B cell (primary cell): ENCODE results near the gene CCNF. TPM values are rescaled to one million over a fixed set of nuclear protein-coding genes. Genes with fewer than 3 reads are reported as not detected.

Experiments used
- ATAC-seq: fragments of 200-7000 bp; cut with Tn5 transposase; one replicate; pipeline ENCODE4 v1.10.0; 2021; ENCODE audit warnings: low read depth, mild to moderate bottlenecking, moderate number of reproducible peaks, moderate library complexity
- CTCF ChIA-PET: fragments of 350-600 bp; sonication (Branson Sonifier 250); formaldehyde crosslinking; loops from one replicate; lab custom pipeline; 2021; ENCODE audit warnings: antibody characterized with exemption, inconsistent platforms; lab: Charles Lee
- POLR2A ChIA-PET: fragments of 350-600 bp; sonication (Branson Sonifier 250); formaldehyde crosslinking; loops from one replicate; lab custom pipeline; 2021; ENCODE audit warnings: antibody characterized with exemption; lab: Charles Lee
- DNase-seq: peaks from one replicate; pipeline ENCODE4 v3.0.0; 2013
- H2AFZ ChIP-seq: 2 replicates; pipeline ENCODE4 v1.6.1; 2012; ENCODE audit warnings: mild to moderate bottlenecking, low read depth, low read length; ENCODE audit not compliant: insufficient read depth, poor library complexity, severe bottlenecking
- H3K27ac ChIP-seq, 2 donors: 1 replicate in 1 of 2; 2 replicates in 1 of 2; pipeline ENCODE4 v1.5.1; 2012 to 2013; ENCODE audit warnings: low read length in 2 of 2, mild to moderate bottlenecking in 2 of 2, moderate library complexity in 1 of 2
- H3K27me3 ChIP-seq, 4 experiments: fragments of 200-600 bp in 1 of 4; sonication (generic) in 1 of 4; replicated peaks in 1 of 4; 1 replicate in 2 of 4; 2 replicates in 2 of 4; pipeline versions ENCODE4 v1.6.1 to v1.7.0; 2013 to 2016; ENCODE audit warnings: low read length in 3 of 4, mild to moderate bottlenecking in 2 of 4, mixed read lengths in 1 of 4, moderate library complexity in 1 of 4; ENCODE audit not compliant: insufficient read depth in 4 of 4, control insufficient read depth in 3 of 4; ENCODE audit errors: control extremely low read depth in 1 of 4
- H3K36me3 ChIP-seq, 2 experiments: replicated peaks in 1 of 2; 1 replicate in 1 of 2; 2 replicates in 1 of 2; pipeline versions ENCODE4 v1.6.1 to v1.7.1; 2013; ENCODE audit warnings: low read length in 1 of 2; ENCODE audit not compliant: insufficient read depth in 2 of 2, control insufficient read depth in 1 of 2; ENCODE audit errors: control extremely low read depth in 1 of 2, extremely low read depth in 1 of 2
- H3K4me1 ChIP-seq, 2 donors: fragments of 200-600 bp in 1 of 2; sonication (generic) in 1 of 2; 1 replicate in 1 of 2; 2 replicates in 1 of 2; pipeline versions ENCODE4 v1.5.1 to v1.6.1; 2013 to 2017; ENCODE audit warnings: low read length in 2 of 2; ENCODE audit not compliant: control insufficient read depth in 2 of 2, insufficient read depth in 2 of 2
- H3K4me2 ChIP-seq: replicated peaks from 2 replicates; pipeline ENCODE3; 2012; ENCODE audit warnings: mild to moderate bottlenecking, low read depth, low read length; ENCODE audit not compliant: poor library complexity, severe bottlenecking
- H3K4me3 ChIP-seq, 5 experiments: fragments of 200-600 bp in 1 of 5; sonication (generic) in 1 of 5; 1 replicate in 3 of 5; 2 replicates in 2 of 5; pipeline versions ENCODE4 v1.5.1 to v1.7.0; 2011 to 2016; ENCODE audit warnings: low read length in 4 of 5, mild to moderate bottlenecking in 4 of 5, low read depth in 2 of 5, control low read depth in 1 of 5, moderate library complexity in 1 of 5; ENCODE audit not compliant: insufficient read depth in 1 of 5; ENCODE audit errors: control extremely low read depth in 1 of 5, extremely low read depth in 1 of 5
- H3K79me2 ChIP-seq: fragments of 200-600 bp; sonication (generic); one replicate; pipeline ENCODE4 v1.6.0; 2016; ENCODE audit warnings: low read length; ENCODE audit not compliant: control insufficient read depth, insufficient read depth
- H3K9ac ChIP-seq: fragments of 200-600 bp; sonication (generic); 2 replicates; pipeline ENCODE4 v1.6.1; 2017; ENCODE audit warnings: mild to moderate bottlenecking, low read length, moderate library complexity
- H3K9me3 ChIP-seq, 3 donors: one replicate each; pipeline versions ENCODE4 v1.6.1 to v1.7.1; 2013; ENCODE audit warnings: low read length in 2 of 3; ENCODE audit not compliant: control insufficient read depth in 2 of 3, insufficient read depth in 1 of 3; ENCODE audit errors: control extremely low read depth in 1 of 3
- H4K20me1 ChIP-seq: 2 replicates; pipeline ENCODE4 v1.6.0; 2012; ENCODE audit warnings: mild to moderate bottlenecking, low read length; ENCODE audit not compliant: insufficient read depth, control insufficient read depth, poor library complexity, severe bottlenecking
- H3K27ac Mint-ChIP-seq: one replicate; pipeline ENCODE4 v1.8.0; 2021; ENCODE audit warnings: mixed read lengths
- H3K27me3 Mint-ChIP-seq: one replicate; pipeline ENCODE4 v1.8.0; 2021; ENCODE audit warnings: mixed read lengths
- H3K4me1 Mint-ChIP-seq: one replicate; pipeline ENCODE4 v1.8.0; 2021; ENCODE audit warnings: mixed read lengths
- H3K4me3 Mint-ChIP-seq: one replicate; pipeline ENCODE4 v1.8.0; 2021; ENCODE audit warnings: mixed read lengths
- H3K9me3 Mint-ChIP-seq: one replicate; pipeline ENCODE4 v1.8.0; 2022; ENCODE audit warnings: mixed read lengths; ENCODE audit not compliant: insufficient read depth
- CTCF ChIP-seq: fragments of 200-600 bp; IDR thresholded peaks from one replicate; pipeline ENCODE4 v1.8.0; 2022; ENCODE audit warnings: antibody characterized with exemption, mild to moderate bottlenecking
- EZH2 ChIP-seq: IDR thresholded peaks from 2 replicates; pipeline ENCODE4 v1.6.1; 2012; ENCODE audit warnings: borderline replicate concordance, low read depth, mild to moderate bottlenecking, moderate library complexity, low read length; ENCODE audit not compliant: insufficient read depth, poor library complexity, severe bottlenecking
- WGBS: methylation state at CpG from one replicate; pipeline ENCODE4 v1.1.5; 2013; ENCODE audit warnings: missing lambda C conversion rate; ENCODE audit not compliant: insufficient coverage; 5-methylcytosine and 5-hydroxymethylcytosine counted together
- intact Hi-C: fragments of 100-400 bp; cut with micrococcal nuclease; formaldehyde crosslinking; loops from one replicate; pipeline ENCODE4 v1.10.0; 2022
- polyA plus RNA-seq: library from polyadenylated mRNA; depleted of rRNA; stranded (reverse); fragments of >200 nt; gene quantifications from 2 replicates; pipeline ENCODE4 v1.2.3, GENCODE V29; 2012
- total RNA-seq, 2 donors: library from RNA; stranded (reverse); fragments of 120-200 nt in 1 of 2; gene quantifications; 1 replicate in 1 of 2; 2 replicates in 1 of 2; pipeline versions ENCODE4 v1.2.3 to v1.2.4, GENCODE V29; 2013 to 2022

CCNF gene
- total and polyA plus RNA-seq, 2 donors (not counting 1 experiment from before 2014, with no cell fraction given): 3.2 to 5.3 TPM

GRCh38 chr16:2443555-2443954, 14.3 kb downstream of the CCNF start:
- peaks cover 16% of the 10 kb centered on the region for H3K4me1 Mint-ChIP-seq
- 90% methylated on average over 4 of the region's 9 CpGs for WGBS
- Histone ChIP-seq H3K27ac (no peak overlapping the region), H4K20me1 (no peaks in the 10 kb centered on the region), H3K9me3 (peaks cover 0 to 9% (median 0%) of the 10 kb centered on the region in 3 donors), H3K4me1 (peaks cover 12 to 13% of the 10 kb centered on the region in 2 donors), H3K36me3 (peaks cover 0 to 16% of the 10 kb centered on the region in 2 experiments), H3K79me2 (peaks cover 7% of the 10 kb centered on the region), H3K4me2 (no peak overlapping the region), H3K4me3 (no peak overlapping the region), H2AFZ (no peak overlapping the region), H3K9ac (no peak overlapping the region), H3K27me3 (no peaks in the 10 kb centered on the region)
- no peak overlapping the region for H3K4me3 Mint-ChIP-seq
- TF ChIP-seq CTCF (no peak), EZH2 (no peak)
- H3K9me3 Mint-ChIP-seq: no peaks in the 10 kb centered on the region
- no peak overlapping the region for H3K27ac Mint-ChIP-seq
- DNase-seq (no peak), ATAC-seq (no peak)
- CTCF ChIA-PET: interaction anchor here (1.2 kb wide), 1 partner anchor 16 kb away, joined by 4 read pairs; no protein-coding TSS in a partner anchor
- POLR2A ChIA-PET: interaction anchor here (0.7 kb wide), 2 partner anchors 103 to 1861 kb away, joined by 4 to 7 read pairs; partner anchors contain the start of gene ABCA3
- H3K27me3 Mint-ChIP-seq: no peaks in the 10 kb centered on the region
- intact Hi-C loops: no loop called here

- no peak overlapping the region for H3K9ac ChIP-seq
- POLR2A ChIA-PET: no interaction called here
- no peaks in the 10 kb centered on the region for H3K27me3 Mint-ChIP-seq
- H4K20me1 ChIP-seq: no peaks in the 10 kb centered on the region
- H3K4me3 Mint-ChIP-seq: no peak overlapping the region
- no peak overlapping the region for H3K4me2 ChIP-seq
- 97% methylated on average over 9 of the region's 11 CpGs for WGBS
- no peak overlapping the region for H3K27ac ChIP-seq
- H3K9me3 Mint-ChIP-seq: no peaks in the 10 kb centered on the region
- no peak overlapping the region for H3K4me3 ChIP-seq
- H2AFZ ChIP-seq: no peak overlapping the region
- no peak for ATAC-seq
- no peaks in the 10 kb centered on the region for H3K4me1 ChIP-seq
- intact Hi-C loops: no loop called here
- H3K9me3 ChIP-seq: peaks cover 0 to 2% (median 0%) of the 10 kb centered on the region in 3 donors
- peaks cover 7% of the 10 kb centered on the region for H3K79me2 ChIP-seq
- H3K36me3 ChIP-seq: peaks cover 0 to 28% of the 10 kb centered on the region in 2 experiments
- TF ChIP-seq EZH2 (no peak), CTCF (no peak)
- no peaks in the 10 kb centered on the region for H3K27me3 ChIP-seq
- CTCF ChIA-PET: no interaction called here
- no peak for DNase-seq
- H3K4me1 Mint-ChIP-seq: no peaks in the 10 kb centered on the region
- no peak overlapping the region for H3K27ac Mint-ChIP-seq
These were observed 18.8 kb downstream of the CCNF start for GRCh38 chr16:2447920-2448583.
